H1 (cell line): ENCODE results near the gene TNNI2. TPM values are rescaled to one million over a fixed set of nuclear protein-coding genes. Genes with fewer than 3 reads are reported as not detected.

Source experiments
- CTCF ChIA-PET: fragments of 300-600 bp; sonication (Branson Sonifier 250); formaldehyde crosslinking; loops from one replicate; lab custom pipeline; 2021; ENCODE audit not compliant: partially characterized antibody; lab: Charles Lee
- POLR2A ChIA-PET: fragments of 300-600 bp; sonication (Branson Sonifier 250); formaldehyde crosslinking; loops from one replicate; lab custom pipeline; 2021; ENCODE audit warnings: inconsistent platforms; ENCODE audit not compliant: partially characterized antibody; lab: Charles Lee
- DNase-seq, 2 experiments: peaks; one replicate each; pipeline versions ENCODE4 v3.0.0 to v3.0.0-alpha.2; 2010 to 2022; ENCODE audit warnings: low spot score in 2 of 2, low read depth in 1 of 2, mixed read lengths in 1 of 2
- FAIRE-seq: peaks from 2 replicates; lab custom pipeline; 2011; peaks lifted over from hg19 to GRCh38; lab: Jason Lieb, UNC
- H2AFZ ChIP-seq: 2 replicates; pipeline ENCODE4 v1.8.1; 2012; ENCODE audit warnings: low read length, inconsistent platforms
- H2AK5ac ChIP-seq: 2 replicates; pipeline ENCODE4 v1.6.1; 2013; ENCODE audit warnings: low read depth, low read length
- H2BK120ac ChIP-seq: replicated peaks from 2 replicates; pipeline ENCODE3; 2013; ENCODE audit warnings: low read depth, low read length, inconsistent platforms
- H2BK12ac ChIP-seq: 2 replicates; pipeline ENCODE4 v1.6.1; 2013; ENCODE audit warnings: low read depth, low read length
- H2BK15ac ChIP-seq: 2 replicates; pipeline ENCODE4 v1.6.1; 2013; ENCODE audit warnings: low read length
- H2BK20ac ChIP-seq: 2 replicates; pipeline ENCODE4 v1.6.1; 2013; ENCODE audit warnings: low read length
- H2BK5ac ChIP-seq: 2 replicates; pipeline ENCODE4 v1.6.1; 2013; ENCODE audit warnings: low read depth, low read length
- H3K14ac ChIP-seq: 2 replicates; pipeline ENCODE4 v1.6.1; 2013; ENCODE audit warnings: inconsistent platforms; ENCODE audit not compliant: insufficient read length
- H3K18ac ChIP-seq: 2 replicates; pipeline ENCODE4 v1.6.1; 2013; ENCODE audit warnings: low read length; ENCODE audit errors: extremely low read depth
- H3K23ac ChIP-seq: 2 replicates; pipeline ENCODE4 v1.6.1; 2013; ENCODE audit warnings: inconsistent platforms; ENCODE audit not compliant: insufficient read length
- H3K23me2 ChIP-seq: 2 replicates; pipeline ENCODE4 v1.6.1; 2013; ENCODE audit warnings: low read depth, low read length
- H3K27ac ChIP-seq: 2 replicates; pipeline ENCODE4 v1.6.1; 2011; ENCODE audit warnings: low read depth, low read length, inconsistent platforms
- H3K27me3 ChIP-seq, 4 experiments: replicated peaks in 1 of 4; 1 replicate in 1 of 4; 2 replicates in 3 of 4; pipeline versions ENCODE4 v1.6.1 to v1.8.1; 2011 to 2013; ENCODE audit warnings: low read length in 3 of 4, mild to moderate bottlenecking in 3 of 4, inconsistent platforms in 2 of 4, mixed read lengths in 2 of 4, moderate library complexity in 1 of 4; ENCODE audit not compliant: control insufficient read depth in 3 of 4, insufficient read depth in 3 of 4; ENCODE audit errors: extremely low read depth in 1 of 4
- H3K36me3 ChIP-seq, 4 experiments: 2 replicates each; pipeline versions ENCODE4 v1.6.1 to v1.8.1; 2011 to 2013; ENCODE audit warnings: mild to moderate bottlenecking in 4 of 4, low read length in 3 of 4, moderate library complexity in 2 of 4, control low read depth in 1 of 4, inconsistent platforms in 1 of 4; ENCODE audit not compliant: insufficient read depth in 4 of 4, control insufficient read depth in 2 of 4
- H3K4ac ChIP-seq: replicated peaks from 2 replicates; pipeline ENCODE3; 2013; ENCODE audit warnings: low read length, low read depth, mixed read lengths, inconsistent platforms; ENCODE audit not compliant: insufficient read length
- H3K4me1 ChIP-seq, 4 experiments: replicated peaks in 1 of 4; 1 replicate in 1 of 4; 2 replicates in 3 of 4; pipeline versions ENCODE4 v1.6.1 to v1.8.1; 2011 to 2013; ENCODE audit warnings: low read length in 3 of 4, inconsistent platforms in 2 of 4, mixed read lengths in 1 of 4; ENCODE audit not compliant: insufficient read depth in 4 of 4, control insufficient read depth in 3 of 4
- H3K4me2 ChIP-seq, 2 experiments: 2 replicates each; pipeline versions ENCODE4 v1.6.1 to v1.8.1; 2011 to 2013; ENCODE audit warnings: low read depth in 2 of 2, low read length in 2 of 2, control low read depth in 1 of 2, inconsistent platforms in 1 of 2, mild to moderate bottlenecking in 1 of 2; ENCODE audit not compliant: insufficient read depth in 1 of 2
- H3K4me3 ChIP-seq, 4 experiments: fragments of 200-600, 300-600 bp in 1 of 4; sonication (generic), shearing (Covaris generic), sonication (Bioruptor Twin) in 1 of 4; 2 replicates each; pipeline versions ENCODE4 v1.5.1 to v1.8.1; 2011 to 2016; ENCODE audit warnings: low read length in 4 of 4, low read depth in 3 of 4, control low read depth in 2 of 4, inconsistent platforms in 2 of 4, mild to moderate bottlenecking in 2 of 4, mixed read lengths in 1 of 4, moderate library complexity in 1 of 4; ENCODE audit not compliant: insufficient read depth in 2 of 4; ENCODE audit errors: extremely low read depth in 1 of 4
- H3K56ac ChIP-seq: replicated peaks from 2 replicates; pipeline ENCODE3; 2013; ENCODE audit warnings: low read depth, mild to moderate bottlenecking, mixed read lengths, low read length, inconsistent platforms; ENCODE audit not compliant: insufficient read length
- H3K79me1 ChIP-seq: 2 replicates; pipeline ENCODE4 v1.6.1; 2013; ENCODE audit warnings: low read depth, low read length, control low read depth
- H3K79me2 ChIP-seq, 2 experiments: 2 replicates each; pipeline versions ENCODE4 v1.6.1 to v1.8.1; 2012 to 2013; ENCODE audit warnings: low read length in 2 of 2, mild to moderate bottlenecking in 2 of 2, inconsistent platforms in 1 of 2; ENCODE audit not compliant: insufficient read depth in 2 of 2, control insufficient read depth in 1 of 2
- H3K9ac ChIP-seq, 4 experiments: replicated peaks in 1 of 4; 1 replicate in 1 of 4; 2 replicates in 3 of 4; pipeline versions ENCODE4 v1.6.1 to v1.8.1; 2011 to 2013; ENCODE audit warnings: low read depth in 3 of 4, low read length in 3 of 4, control low read depth in 2 of 4, mild to moderate bottlenecking in 2 of 4, moderate library complexity in 2 of 4, inconsistent platforms in 1 of 4; ENCODE audit errors: extremely low read depth in 1 of 4
- H3K9me3 ChIP-seq, 2 experiments: 2 replicates each; pipeline versions ENCODE4 v1.6.1 to v1.8.1; 2012 to 2013; ENCODE audit warnings: mild to moderate bottlenecking in 2 of 2, moderate library complexity in 2 of 2, control low read depth in 1 of 2, inconsistent platforms in 1 of 2, low read depth in 1 of 2, low read length in 1 of 2, mixed read lengths in 1 of 2; ENCODE audit not compliant: insufficient read depth in 2 of 2
- H4K20me1 ChIP-seq, 2 experiments: replicated peaks in 1 of 2; 2 replicates each; pipeline versions ENCODE3 to v1.8.1; 2011 to 2013; ENCODE audit warnings: inconsistent platforms in 2 of 2, low read length in 2 of 2, mild to moderate bottlenecking in 1 of 2; ENCODE audit not compliant: insufficient read depth in 2 of 2, control insufficient read depth in 1 of 2
- H4K5ac ChIP-seq: 2 replicates; pipeline ENCODE4 v1.6.1; 2013; ENCODE audit warnings: low read length, low read depth, mixed read lengths, inconsistent platforms; ENCODE audit not compliant: insufficient read length
- H4K8ac ChIP-seq: 2 replicates; pipeline ENCODE4 v1.8.0; 2013; ENCODE audit warnings: mild to moderate bottlenecking, moderate library complexity, low read length, inconsistent platforms; ENCODE audit not compliant: insufficient read depth; ENCODE audit errors: extremely low read depth
- H4K91ac ChIP-seq: replicated peaks from 2 replicates; pipeline ENCODE3; 2013; ENCODE audit warnings: low read length, mixed read lengths, inconsistent platforms; ENCODE audit not compliant: insufficient read length
- ASH2L ChIP-seq: fragments of 200-600, 300-600 bp; sonication (generic); IDR thresholded peaks from one replicate; pipeline ENCODE4 v1.7.1; 2017; ENCODE audit warnings: low read length
- BACH1 ChIP-seq: IDR thresholded peaks from 2 replicates; pipeline ENCODE4 v1.6.1; 2012; ENCODE audit warnings: low read length, improper control_type of control experiment
- CEBPB ChIP-seq: IDR thresholded peaks from 2 replicates; pipeline ENCODE4 v1.6.1; 2012; ENCODE audit warnings: low read depth, low read length
- CHD2 ChIP-seq: IDR thresholded peaks from 2 replicates; pipeline ENCODE4 v1.6.1; 2012; ENCODE audit warnings: low read length, improper control_type of control experiment
- CREB1 ChIP-seq: IDR thresholded peaks from 2 replicates; pipeline ENCODE4 v1.6.1; 2012; ENCODE audit warnings: inconsistent platforms
- E2F6 ChIP-seq: IDR thresholded peaks from 2 replicates; pipeline ENCODE4 v1.6.1; 2012; ENCODE audit warnings: inconsistent platforms
- GABPA ChIP-seq: IDR thresholded peaks from 2 replicates; pipeline ENCODE4 v1.6.1; 2011; ENCODE audit warnings: mild to moderate bottlenecking, low read length, moderate library complexity, borderline replicate concordance; ENCODE audit not compliant: insufficient read depth
- KDM4A ChIP-seq: IDR thresholded peaks from one replicate; pipeline ENCODE4 v1.7.1; 2012; ENCODE audit warnings: low read depth, mild to moderate bottlenecking, moderate library complexity, low read length, inconsistent platforms; ENCODE audit not compliant: severe bottlenecking
- RNF2 ChIP-seq: fragments of 200-900, 300-1000 bp; sonication (generic); IDR thresholded peaks from 2 replicates; pipeline ENCODE4 v1.7.1; 2016; ENCODE audit warnings: borderline replicate concordance, low read depth, mild to moderate bottlenecking, antibody characterized with exemption, low read length; ENCODE audit not compliant: poor library complexity, severe bottlenecking; ENCODE audit errors: missing control alignments
- SP4 ChIP-seq: IDR thresholded peaks from 2 replicates; pipeline ENCODE4 v1.6.1; 2012; ENCODE audit warnings: low read length, inconsistent platforms
- WGBS, 2 experiments: shearing (Covaris generic) in 1 of 2; methylation state at CpG; one replicate each; pipeline versions ENCODE4 v1.1.6 to v1.1.7; 2013 to 2015; ENCODE audit warnings: low lambda C conversion rate in 2 of 2, mixed read lengths in 2 of 2, inconsistent platforms in 1 of 2, low coverage in 1 of 2, missing lambda C conversion rate in 1 of 2; ENCODE audit not compliant: insufficient replicate concordance in 2 of 2, insufficient coverage in 1 of 2, insufficient read length in 1 of 2; ENCODE audit errors: extremely low coverage in 1 of 2, missing lambda C conversion rate in 1 of 2; 5-methylcytosine and 5-hydroxymethylcytosine counted together
- polyA plus RNA-seq, 7 experiments: library from polyadenylated mRNA; depleted of rRNA in 3 of 7; stranded (reverse) in 5 of 7; unstranded in 2 of 7; fragments of >200 nt in 5 of 7; fragments of 200-250 nt in 2 of 7; gene quantifications; 1 replicate in 5 of 7; 2 replicates in 1 of 7; 4 replicates in 1 of 7; pipeline versions ENCODE4 v1.2.1 to v1.2.3, GENCODE V29; 2011 to 2013; ENCODE audit warnings: missing spikeins in 2 of 7, mixed read lengths in 2 of 7
- total RNA-seq: library from RNA; stranded (reverse); fragmentation: NEBNext Ultra II Directional; extraction: Animal tissue kit (Norgen Biotek cat#: 25700); gene quantifications from 2 replicates; pipeline ENCODE4 v1.2.1, GENCODE V29; 2021
- TF ChIP-seq, protein P1 (sequence below): IDR thresholded peaks from 2 replicates; pipeline ENCODE4 v1.6.1; 2011; ENCODE audit warnings: low read length, improper control_type of control experiment
- TF ChIP-seq, protein P2 (sequence below): IDR thresholded peaks from 2 replicates; pipeline ENCODE4 v1.6.1; 2012; ENCODE audit warnings: inconsistent platforms

Gene TNNI2
- total and polyA plus RNA-seq, 2 of the 8 experiments (the other 6 are each of a cell fraction or from before 2014, with no cell fraction given): not detected

GRCh38 chr11:1868056-1868635 is 29.4 kb downstream of the TNNI2 start:
- H3K27me3 ChIP-seq: peaks cover 0 to 3% (median 0%) of the 10 kb centered on the region in 4 experiments; a peak in 1 of 7 replicates
- DNase-seq (no peak), FAIRE-seq (no peak)
- H3K9ac ChIP-seq: no peak overlapping the region
- no peak overlapping the region for H2AK5ac ChIP-seq
- H3K79me2 ChIP-seq: no peaks in the 10 kb centered on the region
- no peak overlapping the region for H4K8ac ChIP-seq
- H3K36me3 ChIP-seq: no peaks in the 10 kb centered on the region
- H3K23me2 ChIP-seq: no peaks in the 10 kb centered on the region; the same call in 1 of the 2 replicates
- no peak overlapping the region for H3K18ac ChIP-seq
- H4K5ac ChIP-seq: no peak overlapping the region
- no peaks in the 10 kb centered on the region for H4K20me1 ChIP-seq
- no peak overlapping the region for H3K23ac ChIP-seq
- no peaks in the 10 kb centered on the region for H3K9me3 ChIP-seq
- H2BK120ac ChIP-seq: no peak overlapping the region
- ChIA-PET CTCF (interaction anchor here (0.9 to 4.1 kb wide), 7 partner anchors 8 to 290 kb away, joined by 3 to 25 read pairs (median 6); no protein-coding TSS in a partner anchor), POLR2A (interaction anchor here (0.6 kb wide), 1 partner anchor 1113 kb away, joined by 3 read pairs; no protein-coding TSS in a partner anchor)
- H4K91ac ChIP-seq: no peak overlapping the region
- no peak overlapping the region for H2BK20ac ChIP-seq
- no peak overlapping the region for H2BK5ac ChIP-seq
- no peak overlapping the region for H2BK12ac ChIP-seq
- H3K56ac ChIP-seq: no peak overlapping the region
- H2AFZ ChIP-seq: no peak overlapping the region
- H3K4me3 ChIP-seq: no peak overlapping the region
- no peaks in the 10 kb centered on the region for H3K79me1 ChIP-seq
- H3K14ac ChIP-seq: no peak overlapping the region
- no peak overlapping the region for H2BK15ac ChIP-seq
- H3K4me1 ChIP-seq: peaks cover 0 to 10% (median 5%) of the 10 kb centered on the region in 4 experiments; a peak in 5 of 7 replicates
- no peak overlapping the region for H3K4me2 ChIP-seq
- WGBS, 2 experiments: 80% methylated on average over 13 of the region's 14 CpGs; no CpG with 5 or more reads in 1 of the 2 experiments
- no peak overlapping the region for H3K4ac ChIP-seq
- H3K27ac ChIP-seq: no peak overlapping the region
- TF ChIP-seq, protein P1, sequence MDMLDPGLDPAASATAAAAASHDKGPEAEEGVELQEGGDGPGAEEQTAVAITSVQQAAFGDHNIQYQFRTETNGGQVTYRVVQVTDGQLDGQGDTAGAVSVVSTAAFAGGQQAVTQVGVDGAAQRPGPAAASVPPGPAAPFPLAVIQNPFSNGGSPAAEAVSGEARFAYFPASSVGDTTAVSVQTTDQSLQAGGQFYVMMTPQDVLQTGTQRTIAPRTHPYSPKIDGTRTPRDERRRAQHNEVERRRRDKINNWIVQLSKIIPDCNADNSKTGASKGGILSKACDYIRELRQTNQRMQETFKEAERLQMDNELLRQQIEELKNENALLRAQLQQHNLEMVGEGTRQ: no peak
- TF ChIP-seq SP4 (no peak), CEBPB (no peak), GABPA (no peak), RNF2 (no peak), E2F6 (no peak), BACH1 (no peak), KDM4A (no peak), CREB1 (no peak), CHD2 (no peak), ASH2L (no peak)
- TF ChIP-seq, protein P2, sequence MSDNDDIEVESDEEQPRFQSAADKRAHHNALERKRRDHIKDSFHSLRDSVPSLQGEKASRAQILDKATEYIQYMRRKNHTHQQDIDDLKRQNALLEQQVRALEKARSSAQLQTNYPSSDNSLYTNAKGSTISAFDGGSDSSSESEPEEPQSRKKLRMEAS: no peak
